GM18517 (cell line): ENCODE results near the gene AP2B1.
"Not testable (repeated sequence)": the region's sequence is repeated elsewhere in the genome, so short reads cannot be mapped to it uniquely, and the experiment has no call there.

Source experiments
- ATAC-seq: cut with Tn5 transposase; IDR thresholded peaks from one replicate; pipeline ENCODE4 v1.9.1; 2021; ENCODE audit warnings: mild to moderate bottlenecking, moderate library complexity; ENCODE audit not compliant: unreplicated experiment

AP2B1 gene

DNA sequence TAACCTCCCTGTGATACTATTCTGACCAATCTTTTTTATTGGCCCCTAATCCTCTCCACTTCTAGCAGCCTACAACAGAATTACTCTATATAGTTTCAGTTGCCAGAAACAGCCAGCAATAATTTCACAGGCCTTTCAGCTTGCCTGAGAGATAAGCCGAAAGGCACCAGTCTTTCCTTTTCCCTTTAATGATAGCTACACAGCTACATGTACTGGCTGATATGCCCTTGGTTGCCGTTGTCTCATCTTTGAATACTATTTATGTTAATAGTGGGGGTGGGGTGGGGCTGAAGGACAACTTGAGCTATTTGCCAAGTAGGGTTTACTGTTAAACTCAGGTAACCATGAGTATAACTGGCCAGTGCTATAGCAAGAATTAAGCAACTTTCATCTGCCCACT, 108.5 kb downstream of the AP2B1 start:
- ATAC-seq = no peak

DNA sequence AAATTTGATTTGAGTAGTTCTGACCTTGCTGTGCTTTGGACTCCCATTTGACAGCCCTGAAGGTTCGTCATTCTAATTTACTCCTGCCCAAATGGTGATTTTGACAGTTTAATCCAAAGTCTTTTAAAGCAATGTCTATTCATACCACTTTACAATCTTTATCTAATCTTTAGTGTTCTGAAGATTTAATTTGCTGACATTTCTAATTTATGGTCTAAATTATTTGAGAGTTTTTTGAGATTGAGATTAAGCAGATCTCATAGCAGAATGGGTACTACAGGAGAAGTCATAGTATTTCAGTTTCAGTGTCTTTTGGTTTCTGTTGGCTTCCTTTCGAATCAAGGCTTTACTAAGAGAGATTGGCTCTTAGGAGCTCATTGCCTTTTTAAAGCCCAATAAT, 111.7 kb downstream of the AP2B1 start:
- ATAC-seq = no peak

DNA sequence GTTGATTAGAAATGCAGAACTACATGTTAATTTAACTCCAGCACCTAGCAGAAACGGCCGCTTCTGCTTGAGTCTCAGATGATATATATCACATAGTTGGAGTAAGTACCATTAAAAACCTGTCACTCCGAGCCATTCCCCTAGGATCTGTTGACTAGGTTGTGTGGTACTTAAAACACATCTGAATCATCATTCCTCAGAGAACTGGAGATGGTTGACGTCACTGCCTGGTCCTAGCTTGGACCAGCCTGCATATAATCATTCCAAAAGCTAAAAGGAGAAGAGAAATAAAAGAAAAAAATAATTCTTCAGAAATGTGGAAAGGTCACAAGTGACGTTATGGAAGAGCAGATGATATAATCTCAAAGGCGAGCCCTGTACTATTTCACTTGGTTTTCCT, 113.0 kb downstream of the AP2B1 start:
- no peak for ATAC-seq

DNA sequence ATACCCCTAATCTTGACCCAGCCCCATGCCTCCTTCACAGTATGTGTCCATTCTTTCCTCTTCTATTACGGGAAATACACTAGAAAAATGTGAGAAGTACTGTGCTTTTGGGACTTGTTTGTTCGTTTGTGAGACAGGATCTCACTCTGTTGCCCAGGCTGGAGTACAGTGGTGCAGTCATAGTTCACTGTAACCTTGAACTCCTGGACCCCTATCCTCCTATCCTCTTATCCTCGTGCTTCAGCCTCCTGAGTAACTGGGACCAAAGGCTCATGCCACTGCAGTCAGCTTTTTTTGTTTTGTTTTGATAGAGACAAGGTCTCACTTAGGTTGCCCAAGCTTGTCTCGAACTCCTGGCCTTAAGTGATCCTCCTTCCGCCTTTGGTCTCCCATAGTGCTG, 114.4 kb downstream of the AP2B1 start:
- ATAC-seq = no peak

DNA sequence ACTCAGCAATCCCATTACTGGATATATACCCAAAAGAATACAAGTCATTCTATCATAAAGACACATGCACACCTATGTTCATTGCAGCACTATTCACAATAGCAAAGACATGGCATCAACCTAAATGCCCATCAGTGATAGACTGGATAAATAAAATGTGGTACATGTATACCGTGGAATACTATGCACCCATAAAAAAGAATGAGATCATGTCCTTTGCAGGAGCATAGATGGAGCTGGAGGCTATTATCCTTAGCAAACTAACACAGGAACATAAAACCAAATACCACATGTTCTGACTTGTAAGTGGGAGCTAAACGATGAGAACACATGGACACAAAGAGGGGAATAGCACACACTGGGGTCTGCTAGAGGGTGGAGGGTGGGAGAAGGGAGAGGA, 116.2 kb downstream of the AP2B1 start:
- ATAC-seq = not testable (repeated sequence)

DNA sequence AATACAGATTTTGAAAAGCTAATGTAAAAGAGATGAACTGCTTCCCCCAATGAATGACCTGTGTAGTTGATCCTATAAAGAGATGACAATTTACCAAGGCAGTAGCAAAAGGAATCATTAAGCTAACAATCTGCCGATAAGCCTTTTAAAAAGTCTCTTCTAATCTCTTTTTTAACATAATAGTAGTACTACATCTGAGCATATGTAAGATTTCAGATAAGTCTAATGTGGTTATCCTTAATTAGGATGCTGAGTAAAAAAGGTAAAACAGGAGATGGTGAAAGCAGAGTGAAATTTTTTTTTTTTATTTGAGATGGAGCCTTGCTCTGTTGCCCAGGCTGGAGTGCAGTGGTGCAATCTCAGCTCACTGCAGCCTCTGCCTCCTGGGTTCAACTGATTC, 118.1 kb downstream of the AP2B1 start:
- no peak for ATAC-seq

DNA sequence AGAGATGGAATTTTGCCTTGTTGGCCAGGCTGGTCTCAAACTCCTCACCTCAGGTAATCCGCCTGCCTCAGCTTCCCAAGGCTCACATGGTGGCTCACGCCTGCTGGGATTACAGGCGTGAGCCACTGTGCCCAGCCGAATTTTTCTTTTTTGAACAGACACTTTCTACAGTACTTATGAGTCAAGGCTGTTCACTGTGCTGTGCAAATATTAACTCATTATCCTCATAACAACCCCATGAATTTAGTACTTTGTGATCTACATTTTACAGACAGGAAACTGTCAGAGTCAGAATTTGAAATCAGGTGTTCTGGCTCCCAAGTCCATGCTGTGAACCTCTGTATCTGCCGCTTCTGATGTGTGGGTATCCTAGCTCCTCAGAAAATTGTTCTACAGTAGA, 118.6 kb downstream of the AP2B1 start:
- ATAC-seq = no peak

DNA sequence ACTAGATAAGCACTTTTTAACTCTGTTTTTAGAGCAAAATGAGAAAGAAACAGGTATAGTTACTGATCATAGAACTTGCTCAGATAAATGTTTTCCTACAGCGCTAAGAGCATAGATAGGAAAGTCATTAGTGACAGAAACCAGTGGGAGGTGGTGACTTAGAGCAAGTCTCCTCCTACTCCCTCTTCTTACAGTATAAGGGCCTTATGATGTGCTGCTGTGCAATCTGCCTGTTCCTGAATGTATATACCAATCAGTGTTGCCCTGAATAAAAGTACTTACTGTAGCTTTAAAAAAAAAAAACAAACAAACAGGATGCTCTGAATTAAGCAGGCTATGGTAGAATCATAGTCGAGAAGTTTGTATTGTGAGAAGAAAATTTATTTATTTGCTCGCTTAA, 121.0 kb downstream of the AP2B1 start:
- ATAC-seq = no peak

DNA sequence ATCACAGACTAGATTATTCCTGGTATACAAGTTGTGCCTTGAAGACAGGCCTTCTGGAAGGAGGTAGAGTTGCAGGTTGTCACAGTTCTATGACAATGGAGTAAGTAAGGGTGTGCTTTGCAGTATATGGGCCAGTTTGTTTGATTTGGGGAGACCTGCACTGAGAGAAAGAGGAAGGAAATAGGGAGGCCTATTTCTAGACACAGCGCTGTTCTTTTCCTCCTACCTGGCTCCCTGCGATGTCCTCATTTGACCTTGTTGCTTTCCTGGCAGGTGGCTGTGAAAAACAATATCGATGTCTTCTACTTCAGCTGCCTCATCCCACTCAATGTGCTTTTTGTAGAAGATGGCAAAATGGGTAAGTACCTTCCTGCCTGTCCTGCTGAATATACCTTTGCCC, 121.8 kb downstream of the AP2B1 start:
- no peak for ATAC-seq

DNA sequence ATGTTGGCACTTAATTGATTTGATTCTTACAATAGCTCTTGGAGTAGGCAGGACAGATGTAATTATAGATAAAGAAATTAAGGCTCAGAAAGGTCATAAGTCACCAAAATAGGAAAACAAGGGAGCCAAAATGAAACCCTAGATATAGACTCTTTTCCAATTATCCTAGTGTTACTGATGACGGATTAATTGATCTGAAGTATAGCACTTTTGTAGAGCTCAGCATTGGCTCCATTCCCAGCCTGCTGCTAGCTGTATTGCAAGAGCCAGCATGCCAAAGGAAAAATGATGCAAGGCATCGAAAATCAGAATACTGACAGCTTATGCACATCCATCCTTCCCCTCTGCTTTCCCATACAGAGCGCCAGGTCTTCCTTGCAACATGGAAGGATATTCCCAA, 122.8 kb downstream of the AP2B1 start:
- no peak for ATAC-seq

DNA sequence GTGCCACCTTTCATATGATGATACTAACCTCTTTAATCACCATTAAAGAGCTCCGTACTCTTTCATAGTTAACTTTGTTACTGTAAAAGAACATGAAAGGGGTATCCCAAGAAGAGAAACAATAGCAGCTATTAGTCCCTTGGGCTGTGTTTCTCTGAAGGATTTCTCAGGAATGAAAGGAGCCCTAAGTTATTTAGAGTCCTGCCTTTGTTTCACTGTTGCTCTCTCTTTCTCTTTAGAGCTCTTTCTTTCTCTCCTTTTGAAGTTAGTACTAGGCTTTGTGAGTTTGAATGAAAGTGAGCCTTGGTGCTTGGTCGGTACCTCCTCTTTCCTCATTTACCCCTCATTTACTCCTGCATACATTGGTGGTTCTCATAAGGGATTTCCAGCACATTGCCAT, 123.8 kb downstream of the AP2B1 start:
- ATAC-seq = no peak

DNA sequence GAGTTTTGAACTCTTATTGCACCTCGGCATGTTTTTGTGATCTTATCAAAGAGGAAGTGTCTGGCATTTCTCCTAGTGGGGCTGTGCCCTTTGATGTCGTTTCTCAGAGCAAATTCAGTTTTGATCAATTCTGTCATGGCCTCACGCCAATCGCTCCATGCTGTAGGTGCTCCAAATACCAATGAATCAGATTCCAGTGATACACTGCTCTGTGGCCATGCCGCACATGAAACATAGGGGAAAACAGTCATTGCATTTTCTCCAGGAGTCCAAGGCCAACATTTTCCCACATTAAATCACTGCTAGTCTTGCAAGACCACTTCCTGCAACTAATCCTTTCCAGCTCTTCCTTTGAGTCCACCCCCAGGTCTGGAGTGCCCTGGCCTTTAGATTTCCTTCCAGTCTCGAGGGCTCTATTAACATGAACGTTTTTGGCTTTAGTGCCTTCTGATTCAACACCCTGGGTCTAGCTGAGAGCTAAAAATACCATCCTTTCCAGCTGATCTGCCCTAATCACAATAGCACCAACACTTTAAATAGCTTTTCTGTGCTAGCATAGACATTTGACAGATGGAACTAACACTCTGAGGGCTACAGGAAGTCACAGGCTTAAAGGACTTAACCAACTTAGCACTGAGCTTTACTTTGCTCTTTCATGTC, 126.1 kb downstream of the AP2B1 start:
- ATAC-seq = no peak

DNA sequence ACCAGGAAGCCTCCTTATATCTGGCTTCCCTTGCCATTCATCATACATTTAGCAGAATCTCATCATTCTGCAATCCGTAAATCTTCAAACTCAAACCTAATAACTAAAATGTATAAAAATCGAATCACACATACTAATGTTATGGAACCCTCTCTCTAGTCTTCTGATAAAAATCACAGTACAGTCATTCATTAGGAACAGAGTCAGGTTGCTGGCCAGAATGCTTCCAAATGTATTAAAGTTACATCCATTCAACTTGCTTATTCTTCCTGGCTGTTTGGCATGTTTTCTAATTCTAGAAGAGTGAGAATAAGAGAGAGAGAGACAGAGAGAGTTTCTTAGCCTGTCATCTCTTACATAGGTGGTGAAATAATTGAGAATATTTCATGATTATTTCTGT, 127.9 kb downstream of the AP2B1 start:
- ATAC-seq = no peak

DNA sequence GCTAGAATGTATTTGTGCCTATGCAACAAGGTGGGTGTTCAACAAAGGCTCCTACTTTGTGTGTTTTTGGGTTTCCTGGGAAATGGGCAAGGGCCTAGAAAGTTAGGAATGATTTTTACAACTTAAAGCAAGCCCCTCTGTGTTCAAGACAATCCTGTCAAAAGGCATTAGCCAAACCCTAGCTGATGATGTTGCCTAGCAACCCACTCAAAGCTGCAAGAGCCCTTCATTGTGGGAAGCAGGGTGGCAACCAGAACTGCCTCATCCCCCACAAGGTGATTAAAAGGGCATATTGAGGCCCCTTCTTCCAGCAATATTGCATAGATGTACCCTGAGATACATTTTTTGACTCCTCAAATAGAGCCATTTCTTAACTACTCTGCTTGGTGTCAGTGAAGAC, 128.3 kb downstream of the AP2B1 start:
- no peak for ATAC-seq

DNA sequence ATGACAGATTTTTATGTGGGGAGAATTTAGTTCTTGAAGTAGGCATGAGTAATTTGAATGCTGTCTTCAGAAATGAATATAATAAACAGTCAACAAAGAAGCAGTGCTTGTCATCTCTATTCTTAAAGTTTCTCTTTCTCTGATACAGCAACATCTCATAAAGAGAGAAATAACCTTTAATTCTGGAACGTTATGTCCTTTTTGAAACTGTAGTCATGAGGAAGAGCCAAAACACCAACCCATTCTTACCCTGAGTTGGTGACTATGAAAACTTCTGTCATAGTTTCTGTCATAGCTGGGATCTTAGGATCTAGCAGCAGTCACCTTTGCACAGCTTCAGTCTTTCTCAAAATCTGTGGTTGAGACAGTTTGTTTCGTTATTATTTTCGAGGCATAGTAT, 129.1 kb downstream of the AP2B1 start:
- ATAC-seq = no peak

DNA sequence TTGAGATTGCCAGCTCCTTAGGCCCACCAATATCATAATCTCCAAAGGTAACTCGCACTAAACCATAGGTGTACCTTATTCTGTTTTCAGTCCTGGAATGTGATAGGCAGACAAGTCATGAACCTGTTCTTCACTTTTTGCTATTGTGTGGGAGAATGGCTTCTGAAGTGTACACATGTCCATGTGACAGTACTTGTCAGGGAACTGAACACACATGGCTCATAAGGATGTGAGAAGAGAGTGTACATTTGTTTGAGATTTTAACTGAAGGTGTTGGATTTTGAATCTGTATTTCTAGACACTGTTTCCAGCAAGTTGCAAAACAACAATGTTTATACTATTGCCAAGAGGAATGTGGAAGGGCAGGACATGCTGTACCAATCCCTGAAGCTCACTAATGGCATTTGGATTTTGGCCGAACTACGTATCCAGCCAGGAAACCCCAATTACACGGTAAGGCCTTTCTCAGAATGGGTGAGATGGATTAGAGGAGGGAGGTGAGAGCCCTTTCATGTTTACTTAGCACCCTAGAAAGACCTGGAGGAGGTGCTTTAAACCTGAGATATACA, 129.9 kb downstream of the AP2B1 start:
- no peak for ATAC-seq

DNA sequence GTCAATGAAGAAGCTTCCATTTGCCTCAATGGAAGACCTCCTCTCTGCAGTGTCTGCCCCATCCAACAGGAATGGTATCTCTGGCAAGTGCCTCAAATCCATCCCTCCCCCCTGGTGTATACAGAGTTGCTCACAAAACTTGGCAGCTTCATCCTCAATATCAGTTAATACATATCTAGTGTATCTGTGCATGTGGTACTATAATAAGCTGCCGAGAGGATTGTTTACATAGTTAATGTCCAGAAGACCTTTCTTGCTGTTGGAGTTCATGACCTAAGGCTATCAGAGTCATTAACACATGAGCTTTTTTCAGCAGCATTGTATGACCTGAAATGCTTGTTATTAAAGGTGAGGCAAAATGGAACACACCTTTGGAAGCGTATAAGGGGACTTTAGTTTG, 130.4 kb downstream of the AP2B1 start:
- ATAC-seq = no peak

DNA sequence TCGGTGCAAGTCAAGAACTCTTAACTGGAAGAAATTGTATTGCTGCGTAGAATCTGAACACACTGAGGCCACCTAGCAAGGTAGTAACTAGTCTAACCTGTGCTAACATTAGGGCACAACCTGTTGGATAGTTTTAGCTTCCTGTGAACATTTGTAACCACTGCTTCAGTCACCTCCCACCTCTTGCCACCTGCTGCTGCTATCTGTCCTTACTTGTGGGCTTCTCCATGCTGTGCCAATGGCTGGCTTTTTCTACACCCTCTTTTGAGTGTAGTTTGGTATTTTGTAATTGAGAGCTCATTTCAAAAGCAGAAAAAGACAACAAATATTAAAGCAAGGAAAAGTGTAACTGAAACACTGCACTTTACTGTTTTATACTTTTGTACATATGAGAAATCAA, 136.6 kb downstream of the AP2B1 start:
- no peak for ATAC-seq

DNA sequence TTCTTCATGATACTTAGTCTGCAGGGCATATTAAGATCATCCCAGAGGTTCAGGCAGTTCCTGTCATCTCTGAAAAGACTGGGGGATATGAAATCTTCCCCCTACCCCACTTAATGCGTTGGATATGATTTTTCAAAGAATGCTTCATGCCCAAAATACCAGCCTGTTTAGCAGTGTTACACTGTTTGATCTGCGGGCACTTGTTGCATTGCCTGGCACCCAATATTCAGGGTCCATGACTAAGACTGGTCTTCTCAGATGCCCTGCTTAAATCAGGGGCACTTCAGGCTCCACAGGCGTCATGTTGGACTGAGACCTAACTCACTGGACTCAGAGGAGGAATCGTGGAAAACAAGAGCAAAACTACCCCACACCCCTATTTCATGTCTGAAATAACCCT, 137.9 kb downstream of the AP2B1 start:
- no peak for ATAC-seq

DNA sequence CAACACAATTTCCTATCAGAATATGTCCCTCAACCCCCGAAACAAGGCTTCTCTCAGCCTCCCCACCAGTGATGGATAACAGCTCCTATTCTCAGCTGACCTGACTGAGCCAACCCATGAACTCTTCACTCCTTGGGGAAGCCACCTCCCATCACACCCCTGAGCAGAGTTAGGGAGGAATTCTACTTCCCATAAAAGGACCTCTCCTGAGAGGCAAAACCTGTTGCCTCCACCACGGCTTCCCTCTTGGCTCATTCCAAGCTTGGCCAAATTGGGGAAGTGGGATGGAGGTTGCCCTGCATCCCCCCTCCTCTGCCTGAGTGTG, 138.6 kb downstream of the AP2B1 start:
- ATAC-seq = no peak

DNA sequence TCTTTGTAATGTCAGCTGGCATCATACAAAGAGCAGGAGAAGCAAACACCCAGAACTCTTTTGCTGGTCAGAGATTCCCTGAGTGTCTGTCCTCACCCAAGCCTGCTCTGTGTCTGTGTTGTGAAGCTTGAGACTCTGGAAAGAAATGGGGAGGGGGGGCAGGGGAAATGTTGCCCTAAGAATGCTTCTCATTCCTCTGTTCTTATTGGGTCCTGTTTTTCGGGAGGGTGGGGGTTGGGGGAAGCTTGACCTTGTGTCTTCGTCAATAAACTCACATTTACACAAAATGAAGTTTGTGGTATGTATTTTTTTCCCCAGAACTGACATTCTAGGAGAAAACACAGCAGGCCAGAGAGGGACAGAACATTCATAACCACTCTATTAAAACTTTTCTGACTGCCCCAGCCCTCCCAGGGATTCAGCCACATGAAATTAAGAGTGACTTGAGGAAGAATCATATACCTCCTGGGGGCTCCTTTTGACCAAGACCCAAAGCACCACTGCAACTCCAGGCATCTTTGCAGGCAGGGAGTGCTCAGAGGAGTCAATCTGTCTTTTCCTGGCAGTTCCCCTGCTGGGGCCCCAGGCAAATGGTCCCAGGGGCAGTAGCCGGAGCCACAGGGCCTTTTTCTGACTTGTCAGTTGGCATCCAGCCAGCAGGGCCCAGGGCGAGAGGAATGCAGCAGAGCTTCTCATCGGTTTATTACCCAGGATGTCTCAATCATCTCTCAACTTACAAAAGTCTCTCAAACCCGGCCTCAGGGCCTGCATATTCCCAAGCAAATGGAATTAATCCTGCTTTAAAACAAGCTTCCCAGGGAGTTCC, 139.2 kb downstream of the AP2B1 start:
- no peak for ATAC-seq

DNA sequence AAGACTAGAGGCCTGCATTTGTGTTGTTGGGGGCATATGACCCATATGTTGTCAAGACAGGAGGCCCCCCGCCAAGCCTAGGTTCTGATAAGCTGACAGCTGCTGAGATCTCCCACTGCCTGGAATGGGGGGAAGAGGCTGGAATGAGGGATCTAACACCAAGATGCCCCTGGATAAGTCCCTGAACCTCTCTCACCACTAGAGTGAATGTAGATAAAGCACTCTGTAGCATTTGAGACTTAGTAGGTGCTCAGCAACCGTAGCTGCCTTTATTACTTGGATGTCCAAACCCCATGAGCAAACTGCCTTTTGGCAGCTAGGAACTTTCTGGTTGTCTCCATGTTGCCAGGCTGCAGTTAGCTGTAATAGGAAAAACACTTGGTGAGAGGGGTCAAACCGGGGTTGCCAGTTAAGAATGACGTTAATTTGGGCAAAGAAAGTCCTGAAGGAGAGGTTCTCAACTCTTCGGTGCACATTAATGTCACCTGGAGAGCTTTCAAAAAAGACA, 139.9 kb downstream of the AP2B1 start:
- no peak for ATAC-seq
